ENCODE data around the gene ZDHHC4. TPM values are rescaled to one million over a fixed set of nuclear protein-coding genes. Genes with fewer than 3 reads are reported as not detected.

ZDHHC4 gene
- total and polyA plus RNA-seq, 10 of the 15 experiments (the other 5 are each of a cell fraction or from before 2014, with no cell fraction given), result 30.6 to 74.3 (median 35.8) TPM

GRCh38 chr7:6536262-6537260, 40.7 kb upstream of the ZDHHC4 start:
- Histone ChIP-seq H3K9ac (ENCODE audit: control insufficient read depth, insufficient read depth, low read length) (no peak overlapping the region), H3K4me3 (no peak overlapping the region), H3K4me1 (ENCODE audit: control insufficient read depth, insufficient read depth, low read length) (peaks cover 4% of the 10 kb centered on the region), H3K4me2 (ENCODE audit: control insufficient read depth, insufficient read depth) (no peak overlapping the region), H3K36me3 (ENCODE audit: control insufficient read depth in 2 of 2, insufficient read depth in 2 of 2, low read length in 1 of 2) (no peaks in the 10 kb centered on the region), H3K27me3 (replicated peaks in 1 of 2; ENCODE audit: control insufficient read depth in 2 of 2, insufficient read depth in 2 of 2, low read length in 1 of 2) (peaks cover 2 to 3% of the 10 kb centered on the region in 2 experiments), H2AFZ (ENCODE audit: control insufficient read depth, low read depth, low read length) (no peak overlapping the region), H3K9me3 (replicated peaks; ENCODE audit: control insufficient read depth, insufficient read depth, low read length) (no peaks in the 10 kb centered on the region), H4K20me1 (ENCODE audit: control insufficient read depth, insufficient read depth) (no peaks in the 10 kb centered on the region), H3K79me2 (ENCODE audit: control insufficient read depth, insufficient read depth, low read length) (no peaks in the 10 kb centered on the region), H3K27ac (ENCODE audit: control insufficient read depth, insufficient read depth) (no peak overlapping the region)
- in situ Hi-C loops (cut with MboI) (no loop called here), intact Hi-C loops (cut with micrococcal nuclease; ENCODE audit: unreplicated experiment) (no loop called here)
- no peak for DNase-seq (ENCODE audit: low read depth, low spot score)
- TF ChIP-seq, protein P1, sequence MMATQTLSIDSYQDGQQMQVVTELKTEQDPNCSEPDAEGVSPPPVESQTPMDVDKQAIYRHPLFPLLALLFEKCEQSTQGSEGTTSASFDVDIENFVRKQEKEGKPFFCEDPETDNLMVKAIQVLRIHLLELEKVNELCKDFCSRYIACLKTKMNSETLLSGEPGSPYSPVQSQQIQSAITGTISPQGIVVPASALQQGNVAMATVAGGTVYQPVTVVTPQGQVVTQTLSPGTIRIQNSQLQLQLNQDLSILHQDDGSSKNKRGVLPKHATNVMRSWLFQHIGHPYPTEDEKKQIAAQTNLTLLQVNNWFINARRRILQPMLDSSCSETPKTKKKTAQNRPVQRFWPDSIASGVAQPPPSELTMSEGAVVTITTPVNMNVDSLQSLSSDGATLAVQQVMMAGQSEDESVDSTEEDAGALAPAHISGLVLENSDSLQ (IDR thresholded peaks at IDR 0.05), result peak; percentile 74
- TF ChIP-seq RELB (IDR thresholded peaks at IDR 0.05; ENCODE audit: low read depth), result no peak
- no peak for FAIRE-seq
- ATAC-seq, result no peak; the same call in 2 of the 3 replicates
- POLR2A ChIA-PET, result no interaction called here
- RAD21 ChIA-PET (ENCODE audit: unreplicated experiment), result no interaction called here
- 4% methylated on average over 44 of the region's 56 CpGs for WGBS (ENCODE audit: insufficient coverage, insufficient replicate concordance, low lambda C conversion rate, missing lambda C conversion rate)
- BruUV-seq (replicated peaks), result no TSS peak
- CTCF ChIA-PET, result no interaction called here
- SMC1A ChIA-PET (ENCODE audit: uncharacterized antibody, unreplicated experiment), result no interaction called here
